ENCODE measurements around the gene ST6GALNAC6.

The ST6GALNAC6 gene

DNA sequence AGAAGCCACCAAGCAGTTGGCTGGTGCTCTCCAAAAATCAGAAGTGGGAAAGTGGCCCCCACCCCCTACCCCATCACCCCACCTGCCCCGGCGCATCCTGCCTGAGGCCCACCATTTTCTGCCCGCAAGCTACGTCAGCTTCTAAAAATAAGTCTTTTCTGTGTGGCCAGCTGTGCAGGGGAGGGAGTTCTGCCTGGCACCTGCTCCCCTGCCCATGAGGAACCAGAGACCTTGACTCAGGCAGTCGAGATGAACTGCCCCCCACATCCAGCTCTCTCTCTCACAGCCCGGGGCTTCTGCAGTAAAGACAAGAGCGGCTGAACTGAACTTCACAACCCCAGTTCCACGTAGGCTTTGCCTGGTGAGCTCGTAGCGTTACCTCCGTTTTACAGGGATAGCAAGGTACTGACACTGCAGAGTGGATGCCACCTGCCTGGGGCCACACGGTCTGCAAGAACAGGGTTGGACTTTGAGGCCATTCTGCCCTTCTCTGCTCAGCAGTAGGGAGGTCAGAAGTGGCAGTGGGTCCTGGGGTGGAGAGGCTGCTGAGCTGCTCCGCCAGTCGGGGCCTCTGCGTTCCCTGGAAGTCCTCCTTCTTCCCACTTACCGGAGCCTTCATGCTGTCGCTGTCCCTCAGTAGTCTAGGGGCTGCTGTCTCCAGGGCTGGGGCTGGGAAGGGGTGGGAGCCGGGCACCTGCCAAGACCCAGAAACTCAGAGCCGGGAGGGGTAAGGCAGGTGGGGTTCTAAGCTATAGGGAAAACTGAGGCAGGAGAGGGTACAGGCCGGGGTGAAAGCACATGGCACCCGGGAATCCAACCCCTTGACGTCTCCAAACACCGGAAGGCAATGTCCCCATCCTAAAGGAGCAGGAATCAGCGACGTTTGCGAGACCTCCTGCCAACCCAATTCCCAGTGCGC lies 16.7 kb upstream of the ST6GALNAC6 start:
- no peak for DNase-seq

DNA sequence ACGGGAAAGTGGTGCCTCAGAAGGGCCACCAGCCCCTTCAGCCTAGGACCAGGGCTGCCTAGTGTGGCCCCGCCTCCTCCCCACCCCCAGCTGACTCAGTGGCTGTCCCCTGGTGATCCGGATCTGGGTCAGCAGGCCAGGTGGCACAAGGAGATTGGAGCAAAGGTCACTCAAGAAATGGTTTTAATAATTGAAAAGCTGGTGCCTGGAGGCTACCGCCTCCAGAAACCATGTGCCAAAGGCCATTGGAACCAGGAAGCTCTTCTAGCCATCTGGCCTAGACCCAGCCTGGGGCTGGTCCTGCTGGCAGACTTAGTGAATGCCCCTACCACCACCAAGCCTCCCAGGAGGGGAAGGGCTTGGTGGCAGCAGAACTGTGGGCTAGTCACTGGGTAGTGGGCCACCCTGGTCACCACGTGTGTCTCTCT lies 15.9 kb upstream of the ST6GALNAC6 start:
- DNase-seq = no peak

DNA sequence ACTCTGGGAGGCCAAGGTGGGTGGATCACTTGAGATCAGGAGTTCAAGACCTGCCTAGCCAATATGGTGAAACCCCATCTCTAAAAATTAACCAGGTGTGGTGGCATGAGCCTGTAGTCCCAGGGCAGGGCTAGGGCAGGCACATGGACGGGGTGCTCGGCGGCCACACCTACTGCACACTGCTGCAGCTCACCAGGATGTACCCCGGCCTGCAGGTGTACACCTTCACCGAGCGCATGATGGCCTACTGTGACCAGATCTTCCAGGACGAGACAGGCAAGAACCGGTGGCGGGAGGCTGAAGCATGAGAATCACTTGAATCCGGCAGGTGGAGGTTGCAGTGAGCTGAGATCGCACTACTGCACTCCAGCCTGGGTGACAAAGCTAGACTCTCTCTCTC lies 14.3 kb upstream of the ST6GALNAC6 start:
- DNase-seq = peak; percentile 10

DNA sequence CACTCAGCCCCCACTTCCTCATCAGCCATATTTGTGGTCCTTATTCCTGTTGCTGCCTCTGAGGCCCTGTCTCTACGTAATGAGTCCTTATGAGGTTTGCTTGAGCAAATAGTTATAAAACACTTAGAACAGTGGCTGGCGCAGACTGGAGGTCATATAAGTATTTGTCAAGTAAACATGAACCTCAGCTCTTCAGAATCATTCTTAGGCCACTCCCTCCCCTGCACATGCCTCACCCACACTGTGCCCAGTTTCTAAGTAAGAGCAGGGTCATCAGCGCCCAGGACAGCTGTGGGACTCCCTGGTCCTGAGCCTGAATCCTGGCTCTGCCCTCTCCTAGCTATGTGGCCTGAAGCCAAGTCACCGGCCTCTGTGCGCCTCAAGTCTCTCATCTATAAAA lies 13.5 kb upstream of the ST6GALNAC6 start:
- peak; percentile 2 for DNase-seq

DNA sequence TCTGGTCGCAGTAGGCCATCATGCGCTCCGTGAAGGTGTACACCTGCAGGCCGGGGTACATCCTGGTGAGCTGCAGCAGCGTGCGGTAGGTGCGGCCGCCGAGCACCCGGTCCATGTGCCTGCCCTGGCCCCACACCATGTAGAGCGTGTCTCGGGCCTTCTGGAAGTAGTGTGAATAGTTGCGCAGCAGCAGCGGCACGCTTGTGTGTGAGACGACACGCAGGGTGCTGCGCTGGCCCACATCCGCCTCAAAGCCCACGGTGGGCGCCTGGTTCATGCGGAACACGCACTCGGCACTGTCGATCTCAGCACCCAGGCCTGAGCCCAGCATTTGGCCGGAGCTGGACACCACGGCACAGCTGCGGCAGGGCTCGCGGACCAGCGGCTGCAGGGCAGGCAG lies 12.9 kb upstream of the ST6GALNAC6 start:
- peak; percentile 20 for DNase-seq

DNA sequence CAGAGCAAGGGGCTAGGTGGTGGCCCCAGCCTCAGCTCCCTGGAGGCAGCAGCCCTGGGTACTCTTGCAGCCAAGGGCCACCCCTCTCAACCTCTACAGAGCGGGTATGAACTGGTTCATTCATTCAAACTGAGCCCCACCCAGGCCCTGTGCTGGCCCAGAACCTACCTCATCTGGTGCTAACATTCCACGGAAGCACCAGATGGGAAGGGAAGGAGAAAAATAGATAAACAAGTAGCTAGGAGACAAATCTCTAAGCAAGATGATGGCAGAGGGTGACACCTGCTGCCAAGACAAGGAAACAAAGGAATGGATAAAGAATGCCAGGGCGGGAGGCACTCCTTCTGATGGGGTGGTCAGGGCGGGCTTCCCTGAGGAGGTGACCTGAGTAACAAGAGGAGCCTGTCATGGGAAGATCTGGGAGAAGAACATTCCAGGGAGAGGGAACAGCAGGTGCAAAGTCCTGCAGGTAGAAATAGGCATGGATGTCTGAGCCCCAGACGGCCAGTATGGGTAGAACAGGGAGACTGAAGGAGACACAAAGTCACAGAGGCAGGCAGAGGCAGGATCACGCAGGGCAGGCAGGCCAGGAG lies 11.3 kb upstream of the ST6GALNAC6 start:
- DNase-seq = peak; percentile 42

DNA sequence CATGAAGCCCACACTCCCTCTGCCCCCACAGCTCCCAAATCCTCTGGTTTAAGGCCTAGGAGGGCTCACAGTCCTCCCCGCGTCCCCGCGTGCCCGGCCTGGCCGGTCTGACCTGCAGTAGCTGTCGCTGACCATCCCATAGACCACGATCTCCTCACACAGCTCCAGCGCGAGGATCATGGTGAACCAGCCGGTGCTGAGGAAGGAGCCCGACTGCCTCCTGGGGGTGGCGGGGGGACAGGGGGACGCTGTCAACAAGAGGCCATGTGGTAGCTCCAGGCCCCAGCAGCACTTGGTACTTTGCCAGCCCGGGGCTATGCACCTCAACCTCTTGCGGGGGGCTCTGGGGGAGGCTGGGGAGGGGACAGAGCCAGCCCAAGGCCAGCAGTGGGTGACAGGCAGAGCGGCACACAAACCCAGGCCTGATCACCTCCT lies 10.5 kb upstream of the ST6GALNAC6 start:
- peak; percentile 23 for DNase-seq

DNA sequence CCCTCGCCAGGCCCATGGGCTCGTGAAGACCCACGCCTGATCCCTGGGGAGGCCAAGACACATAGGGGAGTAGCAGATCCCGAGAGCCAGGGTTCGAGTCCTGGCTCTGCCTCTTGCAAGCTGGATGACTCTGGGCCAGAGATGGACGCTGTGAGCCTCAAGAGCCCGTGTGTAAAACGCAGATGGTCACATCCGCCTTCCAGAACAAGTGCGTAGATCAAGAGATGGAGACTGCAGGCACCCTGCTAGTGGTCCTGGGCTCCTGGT lies 9.2 kb upstream of the ST6GALNAC6 start:
- no peak for DNase-seq

DNA sequence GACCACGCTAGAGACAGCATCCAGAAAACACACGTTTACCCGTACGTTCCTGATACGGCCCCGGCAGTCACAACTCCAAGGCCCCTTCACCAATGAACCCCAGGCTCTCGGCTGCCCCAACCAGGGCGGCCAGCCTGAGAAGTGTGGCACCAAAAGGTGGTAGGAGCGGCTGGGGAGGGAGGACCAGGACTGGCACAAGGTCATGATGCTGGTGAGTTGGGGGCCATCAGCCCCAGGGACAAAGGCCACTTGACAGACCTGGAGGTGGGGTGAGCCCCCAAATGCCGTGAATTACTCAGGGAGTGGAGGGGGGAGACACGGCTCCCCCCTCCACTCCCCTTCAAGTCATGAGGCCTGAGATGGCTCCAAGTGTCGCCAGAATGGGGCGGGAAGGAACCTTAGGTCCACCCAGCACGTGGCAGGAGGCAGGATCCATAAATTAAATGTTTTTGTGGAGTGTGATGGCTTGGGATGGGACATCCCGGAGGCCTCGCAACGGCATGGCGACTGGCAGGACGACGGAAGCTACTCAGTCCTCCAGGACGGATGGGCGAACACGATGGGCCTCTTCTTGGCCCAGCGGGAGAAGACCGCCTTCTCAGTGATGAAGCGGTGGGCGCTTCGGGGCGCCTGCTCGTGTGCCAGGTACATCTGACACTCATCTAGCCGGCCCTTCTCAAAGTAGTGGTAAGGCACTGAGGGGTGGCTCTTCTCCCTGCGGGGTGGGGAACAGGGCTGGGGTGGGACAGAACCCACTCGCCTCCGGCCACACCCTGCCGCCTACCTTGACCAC lies 8.7 kb upstream of the ST6GALNAC6 start:
- peak; percentile 30 for DNase-seq

DNA sequence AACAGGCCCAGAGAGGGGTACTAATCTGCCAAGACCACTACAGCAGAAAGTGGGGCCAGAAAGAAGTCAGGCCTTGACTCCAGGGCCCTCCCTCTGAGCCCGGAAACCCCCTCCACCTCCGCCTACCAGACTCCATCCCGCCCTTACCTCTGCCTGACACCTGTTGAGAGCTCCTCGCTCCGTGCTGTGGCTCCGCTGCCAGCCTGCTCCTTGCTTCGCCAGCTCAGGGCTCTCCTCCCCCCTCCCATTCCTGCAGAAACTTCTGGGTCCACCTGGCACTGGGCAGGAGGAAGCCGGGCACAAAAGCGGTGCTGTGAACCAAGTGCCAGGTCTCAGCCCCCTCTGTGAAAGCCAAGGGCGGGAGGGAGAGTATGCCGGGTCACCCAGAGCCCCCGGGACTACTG lies 6.4 kb upstream of the ST6GALNAC6 start:
- peak; percentile 31 for DNase-seq

DNA sequence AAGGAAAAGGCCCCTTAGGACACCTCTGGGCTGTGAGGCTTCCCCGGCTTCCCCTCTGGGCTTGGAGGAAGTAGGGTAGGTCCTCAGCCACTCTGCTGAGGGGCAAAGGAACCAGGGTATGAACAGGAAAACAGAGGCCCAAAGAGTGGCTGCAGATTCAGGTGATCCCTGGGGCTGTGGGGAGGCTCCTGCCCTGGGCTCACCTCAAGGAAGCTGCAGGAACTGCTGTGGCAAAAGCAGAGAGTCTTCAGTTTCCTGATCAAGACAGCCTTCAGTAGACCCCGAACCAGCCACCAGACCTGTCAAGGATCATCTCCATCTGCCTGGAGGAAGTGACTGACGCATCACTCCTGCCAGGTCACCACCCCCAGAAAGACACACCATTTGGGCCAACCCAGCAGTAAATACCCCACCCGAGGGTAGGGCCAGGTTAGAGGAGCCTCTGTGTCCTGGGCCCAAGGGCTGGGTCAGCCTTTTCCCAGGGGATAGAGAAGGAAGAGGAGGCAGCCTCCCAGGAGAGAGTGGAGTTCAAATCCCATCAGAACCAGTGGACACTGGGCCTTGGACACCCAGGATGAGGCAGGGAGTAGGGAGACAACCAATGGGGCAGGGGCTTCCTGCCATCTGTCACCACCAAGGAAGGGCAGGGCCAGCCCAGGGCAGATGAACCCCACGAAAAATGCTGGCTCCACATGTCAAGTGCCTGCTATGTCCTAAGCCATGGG lies 5.8 kb upstream of the ST6GALNAC6 start:
- peak; percentile 21 for DNase-seq

DNA sequence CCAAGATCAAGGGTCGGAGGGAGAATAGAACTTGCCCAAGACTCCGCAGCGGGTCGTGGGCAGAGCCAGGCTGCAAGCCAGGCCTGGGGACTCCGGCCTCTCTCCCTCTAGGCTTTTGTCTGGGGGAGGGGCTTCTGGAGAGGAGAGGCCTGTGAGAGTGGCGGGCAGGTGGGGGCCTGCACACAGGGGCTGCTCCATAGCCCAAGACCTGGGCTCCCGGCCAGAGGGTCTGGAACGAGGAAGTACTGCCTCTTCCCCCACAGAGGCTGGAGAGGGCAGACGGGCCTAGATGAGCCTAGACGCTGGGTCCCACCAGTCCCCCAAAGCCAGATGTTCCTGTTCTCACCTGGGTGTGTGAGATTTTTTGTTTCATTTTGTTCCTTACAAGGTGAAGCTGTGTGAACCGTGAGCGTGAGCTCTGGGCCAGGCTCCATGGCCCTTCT lies 5.2 kb upstream of the ST6GALNAC6 start:
- DNase-seq = peak; percentile 73

DNA sequence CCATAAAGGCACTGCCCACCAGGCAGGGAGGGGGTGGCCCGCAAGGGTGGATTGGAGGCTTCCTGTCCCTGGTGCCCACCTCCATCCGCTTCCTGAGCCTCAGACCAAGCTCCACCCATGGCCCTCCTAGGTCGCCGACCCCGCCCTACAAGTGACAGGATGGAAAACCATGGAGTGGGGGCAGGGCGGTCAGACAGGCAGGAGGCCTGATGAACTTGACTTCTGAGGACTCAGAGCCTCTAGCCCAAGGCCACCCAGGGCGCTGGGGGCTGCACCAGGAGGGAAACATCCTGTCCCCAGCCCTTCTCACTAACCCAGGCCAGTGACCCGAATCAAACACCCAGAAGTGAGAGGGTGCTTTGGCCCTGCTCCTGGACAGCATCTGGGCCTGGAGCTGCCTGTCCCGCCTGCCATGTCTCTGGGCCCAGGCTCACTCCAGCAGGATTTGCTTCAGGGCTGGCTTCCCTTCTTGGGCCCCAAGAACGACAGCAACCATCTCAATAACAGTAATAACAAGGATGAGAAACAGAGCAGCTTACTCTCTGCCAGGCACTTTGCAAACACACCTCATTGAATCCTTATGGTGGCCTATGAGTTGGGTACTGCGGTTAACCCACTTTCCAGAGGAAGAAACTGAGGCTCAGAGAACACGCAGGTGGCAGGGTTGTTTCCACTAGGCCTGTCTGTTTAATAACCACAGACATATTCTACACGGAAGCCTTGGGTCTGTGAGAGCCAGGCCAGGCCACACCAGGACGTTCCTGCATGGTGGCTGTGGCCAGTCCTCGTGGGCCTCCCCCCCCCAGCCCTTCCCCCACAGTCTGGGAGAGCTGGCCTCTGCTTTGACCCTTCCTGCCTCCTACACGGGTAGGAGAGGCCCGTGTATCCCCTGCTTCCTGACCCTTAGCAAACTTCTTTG lies 4.4 kb upstream of the ST6GALNAC6 start:
- peak; percentile 80 for DNase-seq

DNA sequence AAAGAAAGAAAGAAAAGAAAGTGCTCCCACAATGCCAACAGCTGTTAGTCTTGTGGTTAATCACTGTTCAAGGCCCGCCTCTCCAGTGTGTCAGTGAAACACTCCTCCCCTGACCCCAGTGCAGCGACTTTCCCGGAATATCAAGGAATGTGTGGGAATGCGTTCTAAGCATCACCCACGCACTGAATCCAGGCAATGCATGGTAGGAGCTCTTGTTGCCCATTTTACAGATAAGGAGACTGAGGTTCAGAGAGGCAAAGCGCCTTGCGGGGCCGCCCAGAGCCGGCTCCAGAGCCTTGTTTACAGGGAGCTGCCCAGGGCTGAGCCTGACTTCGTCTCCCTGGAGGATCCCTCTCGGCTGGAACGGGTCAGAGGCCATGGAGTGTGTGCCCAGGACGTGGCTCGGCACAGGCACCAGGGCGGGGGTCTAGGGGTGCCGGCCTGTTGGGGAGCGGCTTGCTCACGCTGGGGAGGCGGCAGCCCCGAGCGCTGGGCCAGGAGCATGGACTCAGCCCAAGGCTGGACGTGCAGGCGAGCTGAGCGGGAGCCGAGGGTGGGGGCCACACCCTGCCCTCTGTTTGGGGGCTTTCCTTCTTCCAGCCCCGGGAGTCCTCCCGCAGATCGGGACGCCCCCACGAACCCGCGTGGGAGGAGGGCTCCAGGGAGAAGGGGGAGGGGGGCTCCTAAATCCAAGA lies 823 bp downstream of the ST6GALNAC6 start:
- peak; percentile 67 for DNase-seq

DNA sequence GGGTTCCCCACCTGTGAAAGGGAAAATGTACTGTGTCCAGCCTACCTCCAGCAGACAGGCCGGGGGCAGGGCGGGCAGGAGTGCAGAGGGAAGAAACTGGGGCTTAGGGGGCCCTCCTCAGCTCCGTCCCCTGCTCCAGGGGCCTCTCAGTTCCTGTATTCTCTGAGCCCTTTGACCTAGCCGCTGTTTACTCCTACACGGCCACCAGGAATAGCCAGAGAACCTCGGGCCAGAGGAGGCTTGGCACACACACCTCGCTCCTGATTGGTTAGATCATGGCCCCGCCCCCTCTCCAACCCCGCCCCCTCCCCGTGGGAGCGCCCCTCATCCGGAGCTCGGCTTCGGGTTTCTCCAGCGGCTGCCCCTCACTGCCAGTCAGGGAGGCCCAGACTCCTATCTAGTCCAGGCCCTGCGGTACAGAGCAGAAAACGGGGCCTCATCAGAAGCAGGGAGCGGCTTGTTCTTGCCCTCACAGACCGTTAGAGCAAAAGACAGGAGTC lies 2.2 kb downstream of the ST6GALNAC6 start:
- peak; percentile 93 for DNase-seq

DNA sequence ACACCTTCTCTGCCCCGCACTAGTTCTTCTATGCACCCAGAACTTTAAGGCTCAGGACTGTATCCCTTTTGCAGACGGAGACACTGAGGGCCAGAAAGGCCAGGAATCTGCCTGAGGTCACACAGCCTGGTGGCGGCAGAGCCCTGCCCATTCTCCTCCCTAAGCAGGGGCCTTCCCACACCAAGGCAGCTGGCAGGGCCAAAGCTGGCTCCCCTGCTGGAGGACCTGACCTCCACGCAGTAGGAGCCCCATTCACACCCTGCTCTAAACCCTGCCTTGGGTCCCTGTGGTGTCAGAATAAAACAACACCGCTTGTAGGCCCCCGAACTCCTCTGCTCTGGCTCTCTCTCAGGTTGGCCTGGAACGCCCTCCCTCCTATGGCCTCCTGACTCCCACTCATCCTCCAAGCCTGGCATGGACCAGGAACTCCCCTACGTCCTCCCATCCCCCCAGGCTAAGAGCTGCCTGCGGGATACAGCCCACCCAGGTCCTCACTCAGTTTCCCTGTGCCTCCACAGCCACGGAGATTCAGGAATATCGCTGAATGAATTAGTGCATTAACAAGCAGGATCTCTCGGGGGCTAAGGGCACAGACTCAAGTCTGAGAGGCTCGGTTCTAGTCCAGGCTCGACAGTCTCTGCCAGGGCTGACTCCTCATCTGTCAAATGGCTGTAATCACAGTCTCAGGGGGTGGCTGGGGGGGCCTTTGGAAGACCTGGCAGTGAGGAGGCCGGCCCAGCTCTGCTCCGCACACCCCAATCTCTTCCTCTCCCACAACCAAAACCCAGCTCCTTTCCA lies 2.8 kb downstream of the ST6GALNAC6 start:
- DNase-seq = peak; percentile 17

DNA sequence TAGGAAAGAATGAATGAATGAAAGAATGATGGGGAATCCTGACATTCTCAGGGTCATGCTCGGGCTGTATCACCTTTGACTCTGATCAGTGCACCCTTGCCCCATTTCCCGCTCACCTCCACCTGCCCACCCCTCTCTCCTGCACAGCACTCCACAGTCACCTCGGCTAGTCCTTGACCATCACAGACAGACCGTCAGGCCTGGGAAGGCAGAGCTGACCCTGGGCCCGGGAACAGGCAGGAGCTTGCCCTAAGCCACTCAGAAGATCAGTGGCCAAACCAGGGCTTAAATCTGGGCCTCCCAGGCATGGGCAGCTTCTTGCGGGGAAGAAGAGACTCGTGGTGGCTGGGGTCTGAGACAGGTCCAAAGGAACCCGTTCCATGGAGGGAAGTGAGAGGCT lies 3.6 kb downstream of the ST6GALNAC6 start:
- peak; percentile 29 for DNase-seq

DNA sequence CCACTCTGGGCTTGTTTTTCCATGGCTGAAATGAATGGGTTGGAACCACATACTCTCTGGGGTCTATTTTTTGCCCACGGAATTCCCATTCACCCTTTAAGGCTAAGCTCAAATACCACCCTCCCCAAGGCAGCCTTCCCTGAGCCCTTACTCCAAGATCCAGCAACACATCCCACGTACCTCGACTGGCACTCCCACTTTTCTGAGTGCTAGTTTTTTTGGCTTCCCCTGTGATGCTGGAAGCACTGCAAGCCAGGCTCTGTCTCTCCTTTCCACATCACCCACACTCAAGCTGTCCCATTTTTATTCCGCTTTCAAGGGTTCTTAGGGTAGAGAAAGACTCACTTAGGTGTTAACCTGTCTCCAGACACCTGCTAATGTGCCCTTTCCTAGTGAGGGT lies 6.0 kb downstream of the ST6GALNAC6 start:
- DNase-seq = peak; percentile 6

DNA sequence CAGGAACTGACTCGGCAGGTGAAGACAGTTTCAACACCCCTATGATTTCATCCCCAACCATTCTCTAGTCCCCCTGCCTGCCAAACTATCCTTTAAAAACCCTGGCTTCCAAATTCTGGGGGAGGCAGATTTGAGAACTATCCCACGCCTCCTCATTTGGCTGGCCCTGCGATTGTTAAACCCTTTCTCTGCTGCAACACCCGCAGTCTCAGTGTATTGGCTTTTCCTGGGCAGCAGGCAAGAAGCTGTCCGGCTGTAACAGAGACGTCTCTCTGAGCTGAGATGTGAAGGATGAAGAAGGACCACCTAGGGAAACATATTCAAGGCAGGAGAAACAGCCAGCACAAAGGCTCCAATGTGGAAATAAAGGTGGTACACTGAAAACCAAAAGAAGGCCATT lies 6.6 kb downstream of the ST6GALNAC6 start:
- DNase-seq = peak; percentile 2

DNA sequence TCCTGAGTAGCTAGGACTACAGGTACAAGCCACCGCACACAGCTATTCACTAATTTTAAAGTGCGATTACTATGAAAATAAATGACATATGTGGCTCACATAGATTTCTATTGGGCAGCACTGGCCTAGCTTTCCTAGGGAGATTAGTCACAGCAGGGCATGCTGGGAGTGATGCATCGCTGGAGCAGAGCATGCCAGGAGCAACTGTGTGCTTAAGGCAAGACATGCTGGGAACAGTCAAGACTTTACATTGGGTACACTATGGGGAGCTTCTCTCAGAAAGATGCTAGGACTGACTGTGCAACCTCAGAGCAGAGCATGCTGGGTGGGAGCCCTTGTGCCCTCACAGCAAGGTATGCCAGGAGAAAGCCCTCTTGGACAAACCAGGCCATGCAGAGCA lies 9.3 kb downstream of the ST6GALNAC6 start:
- peak; percentile 21 for DNase-seq
